AG09309 (cell line): ENCODE measurements around the gene NUDT2.
"Not testable (repeated sequence)": the region's sequence is repeated elsewhere in the genome, so short reads cannot be mapped to it uniquely, and the experiment has no call there.

Source experiments
- DNase-seq: peaks from one replicate; pipeline ENCODE4 v3.0.0-alpha.2; 2010; ENCODE audit warnings: low read depth
- H3K4me3 ChIP-seq: 2 replicates; pipeline ENCODE4 v1.5.1; 2011; ENCODE audit warnings: mild to moderate bottlenecking, low read depth, low read length, moderate library complexity; ENCODE audit not compliant: control insufficient read depth
- TF ChIP-seq, protein P1 (sequence below): IDR thresholded peaks from 2 replicates; pipeline ENCODE4 v1.5.1; 2011; ENCODE audit warnings: mild to moderate bottlenecking, low read depth, low read length, inconsistent platforms; ENCODE audit not compliant: insufficient read depth, control insufficient read depth; ENCODE audit errors: missing control alignments

Gene NUDT2

DNA sequence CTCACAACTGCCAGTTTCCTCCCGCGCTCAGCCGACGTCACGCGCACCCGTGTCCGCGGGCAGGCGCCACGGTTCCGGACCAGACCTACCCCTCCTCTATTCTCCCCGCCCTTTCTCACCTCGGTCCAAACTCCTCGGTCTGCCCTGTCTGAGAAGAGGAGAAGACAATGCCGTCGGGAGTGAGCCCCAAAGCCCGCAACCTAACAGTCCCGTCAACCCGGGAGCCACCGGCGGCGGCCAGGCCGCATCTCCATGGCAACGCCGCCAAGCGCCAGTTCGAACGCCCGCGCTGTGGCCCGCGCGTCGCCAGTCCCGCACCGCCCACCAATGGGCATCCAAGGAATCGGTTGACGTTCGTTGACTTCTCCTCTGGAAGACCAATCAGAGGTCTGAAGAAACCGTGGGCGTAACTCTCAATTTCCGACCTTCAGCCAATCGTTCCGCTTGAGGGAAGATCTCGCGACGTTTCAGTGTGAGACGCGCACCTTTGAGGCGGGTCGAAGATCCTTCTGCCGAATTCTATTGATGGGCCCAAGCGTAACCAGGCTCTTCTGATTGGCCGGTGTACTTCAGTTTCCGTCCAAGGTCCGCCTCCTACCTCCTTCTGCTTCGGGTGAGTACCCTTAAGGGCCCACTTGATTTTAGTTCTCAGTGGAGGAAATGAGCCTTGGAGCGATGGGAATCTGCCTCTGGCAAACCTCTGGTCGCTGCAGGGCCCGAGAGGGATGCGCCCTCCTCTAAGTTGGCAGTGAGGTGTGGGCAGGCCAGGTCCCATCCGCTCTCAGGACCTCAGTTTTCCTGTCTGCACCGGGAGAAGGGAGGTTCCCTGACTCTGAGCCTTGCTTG, at the start of gene NUDT2, which contains the start of gene KIF24:
Gene NUDT2 (plus strand): TSS at position 583 of the 846 bp plus-strand sequence. CDS start 9,471 bp downstream, outside the sequence.
Gene KIF24 (minus strand): TSS at position 282 of the 846 bp plus-strand sequence. CDS start 17,922 bp downstream, outside the sequence.
- TF ChIP-seq, protein P1, sequence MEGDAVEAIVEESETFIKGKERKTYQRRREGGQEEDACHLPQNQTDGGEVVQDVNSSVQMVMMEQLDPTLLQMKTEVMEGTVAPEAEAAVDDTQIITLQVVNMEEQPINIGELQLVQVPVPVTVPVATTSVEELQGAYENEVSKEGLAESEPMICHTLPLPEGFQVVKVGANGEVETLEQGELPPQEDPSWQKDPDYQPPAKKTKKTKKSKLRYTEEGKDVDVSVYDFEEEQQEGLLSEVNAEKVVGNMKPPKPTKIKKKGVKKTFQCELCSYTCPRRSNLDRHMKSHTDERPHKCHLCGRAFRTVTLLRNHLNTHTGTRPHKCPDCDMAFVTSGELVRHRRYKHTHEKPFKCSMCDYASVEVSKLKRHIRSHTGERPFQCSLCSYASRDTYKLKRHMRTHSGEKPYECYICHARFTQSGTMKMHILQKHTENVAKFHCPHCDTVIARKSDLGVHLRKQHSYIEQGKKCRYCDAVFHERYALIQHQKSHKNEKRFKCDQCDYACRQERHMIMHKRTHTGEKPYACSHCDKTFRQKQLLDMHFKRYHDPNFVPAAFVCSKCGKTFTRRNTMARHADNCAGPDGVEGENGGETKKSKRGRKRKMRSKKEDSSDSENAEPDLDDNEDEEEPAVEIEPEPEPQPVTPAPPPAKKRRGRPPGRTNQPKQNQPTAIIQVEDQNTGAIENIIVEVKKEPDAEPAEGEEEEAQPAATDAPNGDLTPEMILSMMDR, result peak; percentile 8
- peak within 1 kb of the TSS; percentile 89 for H3K4me3 ChIP-seq
- peak; percentile 100 for DNase-seq

DNA sequence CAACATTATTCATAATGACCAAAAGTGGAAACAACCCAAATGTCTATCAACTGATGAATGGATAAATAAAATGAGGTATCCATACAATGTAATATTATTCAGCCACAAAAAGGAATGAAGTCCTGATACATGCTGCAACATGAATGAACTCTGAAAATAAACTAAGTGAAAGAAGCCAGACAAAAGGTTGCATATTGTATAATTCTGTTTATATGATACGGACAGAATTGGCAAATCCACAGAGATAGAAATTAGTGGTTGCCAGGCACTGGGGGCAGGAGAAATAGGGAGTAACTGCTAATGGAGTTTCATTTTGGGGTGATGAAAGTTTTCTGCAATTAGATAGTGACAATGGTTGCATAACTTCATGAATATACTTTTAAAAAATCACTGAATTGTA, 47.3 kb upstream of the NUDT2 start:
- TF ChIP-seq, protein P1, result no peak
- H3K4me3 ChIP-seq, result no peak overlapping the region
- DNase-seq, result no peak

DNA sequence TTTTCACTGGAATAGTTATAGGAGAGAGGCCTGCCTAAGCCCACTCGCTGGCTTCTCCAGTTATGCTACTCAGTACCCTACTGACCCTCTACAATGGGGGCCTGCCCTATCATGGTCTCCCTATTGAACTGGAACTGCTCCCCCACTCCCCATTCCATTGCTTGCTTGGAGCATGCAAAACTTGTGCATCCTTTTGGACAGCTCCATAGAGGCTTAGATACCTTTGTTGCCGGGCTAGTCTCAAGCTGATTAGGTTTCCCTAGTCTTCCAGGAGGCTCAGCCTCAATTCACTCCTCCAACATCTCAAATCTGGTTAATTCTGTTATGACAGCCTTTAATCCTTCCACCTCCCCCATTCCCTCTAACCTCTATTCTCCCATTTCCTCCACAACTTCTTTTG, 40.2 kb upstream of the NUDT2 start:
- no peak for DNase-seq
- no peak overlapping the region for H3K4me3 ChIP-seq
- TF ChIP-seq, protein P1, result no peak

DNA sequence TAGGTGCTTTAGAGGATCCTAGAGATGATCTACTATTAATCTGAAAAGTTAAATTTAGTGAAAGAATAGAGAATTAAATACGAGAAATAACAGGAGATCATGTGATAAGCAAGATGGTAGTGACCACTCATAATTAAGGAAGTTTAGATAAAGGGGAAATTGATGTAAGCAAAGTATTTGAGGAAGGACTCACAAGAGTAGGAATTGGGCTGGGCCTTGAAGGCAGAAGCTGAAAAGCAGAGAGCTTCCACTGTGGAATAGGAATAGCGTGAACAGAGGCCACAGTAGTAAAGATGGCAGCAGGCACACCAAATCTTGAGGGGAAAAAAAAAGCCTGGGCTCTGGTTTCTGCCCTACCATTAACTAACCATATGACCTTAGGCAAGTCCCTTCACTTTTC, 38.3 kb upstream of the NUDT2 start:
- TF ChIP-seq, protein P1, result no peak
- no peak for DNase-seq
- H3K4me3 ChIP-seq, result no peak overlapping the region

DNA sequence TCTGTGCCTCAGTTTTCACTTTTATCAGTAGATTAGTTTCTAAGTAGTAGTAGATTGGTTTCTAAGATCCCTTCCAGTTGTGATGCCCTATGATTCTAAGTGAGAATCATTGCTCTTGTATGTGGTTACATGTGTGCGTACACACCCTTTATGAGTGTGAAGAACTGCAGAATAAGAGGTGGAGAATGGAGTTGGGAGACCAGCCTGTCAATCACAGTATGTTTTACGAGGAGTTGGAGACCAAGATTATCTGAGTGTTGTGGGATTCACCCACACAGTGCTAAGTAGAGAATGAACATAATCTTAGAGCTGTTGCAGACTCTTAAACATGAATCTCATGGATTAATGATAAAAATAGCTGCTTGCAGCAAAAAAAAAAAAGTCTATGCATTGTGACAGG, 37.9 kb upstream of the NUDT2 start:
- TF ChIP-seq, protein P1, result no peak
- no peak overlapping the region for H3K4me3 ChIP-seq
- no peak for DNase-seq

DNA sequence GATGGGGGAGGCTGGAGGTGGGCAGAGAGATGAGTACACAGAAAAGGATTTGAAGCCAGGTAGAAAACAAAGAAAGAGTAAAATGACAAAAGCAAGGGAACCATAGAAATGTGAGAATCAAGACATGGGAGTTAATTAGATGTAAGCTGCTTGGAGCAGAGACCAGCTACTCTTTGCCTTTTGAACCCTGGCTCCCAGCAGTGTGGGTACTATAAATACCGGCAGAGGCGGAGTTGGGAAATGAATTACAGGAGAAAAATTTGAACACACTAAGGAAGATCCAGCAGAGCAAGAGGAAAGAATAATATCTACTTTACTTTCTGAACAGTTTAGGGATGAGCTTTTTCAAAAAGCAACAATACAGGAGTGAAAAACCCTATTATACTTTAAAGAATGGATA, 36.8 kb upstream of the NUDT2 start:
- TF ChIP-seq, protein P1, result no peak
- no peak for DNase-seq
- H3K4me3 ChIP-seq, result no peak overlapping the region

DNA sequence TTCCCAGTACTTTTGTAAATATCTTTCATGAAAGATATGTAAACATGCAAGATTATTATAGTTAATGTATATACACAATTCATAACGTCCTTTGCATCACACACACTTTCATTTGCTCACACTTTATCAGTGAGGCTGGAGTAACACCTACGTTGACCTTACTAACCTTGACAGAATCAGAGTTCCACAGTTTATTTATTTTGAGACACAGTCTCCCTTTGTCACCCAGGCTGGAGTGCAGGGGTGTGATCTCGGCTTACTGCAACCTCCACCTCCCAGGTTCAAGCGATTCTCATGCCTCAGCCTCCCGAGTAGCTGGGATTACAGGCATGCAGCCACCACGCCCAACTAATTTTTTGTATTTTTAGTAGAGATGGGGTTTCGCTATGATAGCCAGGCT, 28.3 kb upstream of the NUDT2 start:
- not testable (repeated sequence) for H3K4me3 ChIP-seq, DNase-seq

DNA sequence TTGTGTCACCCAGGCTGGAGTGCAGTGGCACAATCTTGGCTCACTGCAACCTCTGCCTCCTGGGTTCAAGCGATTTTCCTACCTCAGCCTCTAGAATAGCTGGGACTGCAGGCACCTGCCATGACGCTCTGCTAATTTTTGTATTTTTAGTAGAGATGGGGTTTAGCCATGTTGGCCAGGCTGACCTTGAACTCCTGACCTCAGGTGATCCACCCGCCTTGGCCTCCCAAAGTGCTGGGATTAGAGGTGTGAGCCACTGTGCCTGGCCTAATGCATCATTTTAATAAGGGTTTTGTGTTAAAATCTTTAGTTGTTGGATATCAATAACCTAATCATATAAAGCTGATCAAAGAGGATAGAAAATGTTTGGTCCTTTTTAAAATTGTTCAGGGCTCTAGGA, 21.1 kb upstream of the NUDT2 start:
- not testable (repeated sequence) for DNase-seq, H3K4me3 ChIP-seq
